SK-N-SH (cell line): ENCODE data around the gene ZC3H4.

Source experiments
- CHD2 ChIP-seq: fragments of 150-350 bp; IDR thresholded peaks from 2 replicates; pipeline ENCODE4 v1.6.1; 2018; ENCODE audit warnings: low read length; ENCODE audit not compliant: partially characterized antibody
- CTCF ChIP-seq: fragments of 200-600 bp; sonication (generic); IDR thresholded peaks from 2 replicates; pipeline ENCODE4 v1.6.1; 2017; ENCODE audit warnings: antibody characterized with exemption, mild to moderate bottlenecking, moderate library complexity
- MAX ChIP-seq: IDR thresholded peaks from 2 replicates; pipeline ENCODE4 v1.4.0; 2012; ENCODE audit warnings: low read depth
- POLR2AphosphoS5 ChIP-seq: IDR thresholded peaks from 2 replicates; pipeline ENCODE4 v1.6.1; 2012; ENCODE audit warnings: low read depth, low read length
- YY1 ChIP-seq: IDR thresholded peaks from 2 replicates; pipeline ENCODE4 v1.4.0; 2012; ENCODE audit warnings: low read depth, mild to moderate bottlenecking

GRCh38 chr19:47158879-47159503 is 45.4 kb upstream of the ZC3H4 start:
- no peak for TF ChIP-seq YY1
- no peak for TF ChIP-seq CHD2
- no peak for TF ChIP-seq CTCF
- no peak for TF ChIP-seq POLR2AphosphoS5
- TF ChIP-seq MAX = no peak
